PC-9 (cell line): ENCODE data around the gene FOXP1. TPM values are rescaled to one million over a fixed set of nuclear protein-coding genes. Genes with fewer than 3 reads are reported as not detected.

Source experiments
- BruUV-seq: library from RNA; stranded (reverse); fragments of 400-500 nt; replicated peaks from 2 replicates; lab custom pipeline; 2021; lab: Mats Ljungman, UMichigan
- CTCF ChIA-PET: fragments of 300-600 bp; sonication (Branson Sonifier 250); formaldehyde crosslinking; loops from one replicate; lab custom pipeline; 2022; ENCODE audit warnings: antibody characterized with exemption; lab: Charles Lee
- POLR2A ChIA-PET: fragments of 300-600 bp; sonication (Branson Sonifier 250); formaldehyde crosslinking; loops from one replicate; lab custom pipeline; 2022; ENCODE audit warnings: antibody characterized with exemption; ENCODE audit not compliant: unreplicated experiment; lab: Charles Lee
- DNase-seq, 2 experiments: peaks; one replicate each; pipeline versions ENCODE4 v3.0.0 to v3.0.0-alpha.2; 2015 to 2022; ENCODE audit warnings: mixed read lengths in 1 of 2
- H2AFZ ChIP-seq: fragments of 200-600 bp; sonication (generic); 2 replicates; pipeline ENCODE4 v1.8.1; 2017; ENCODE audit warnings: antibody characterized with exemption
- H3F3A ChIP-seq: fragments of 200-600 bp; sonication (generic); 2 replicates; pipeline ENCODE4 v1.8.1; 2017; ENCODE audit warnings: antibody characterized with exemption, mild to moderate bottlenecking, low read depth; ENCODE audit not compliant: insufficient read depth
- H3K27ac ChIP-seq: fragments of 200-600 bp; sonication (generic); 2 replicates; pipeline ENCODE4 v1.6.1; 2016; ENCODE audit warnings: mixed run types
- H3K27me3 ChIP-seq: fragments of 200-600 bp; sonication (generic); 2 replicates; pipeline ENCODE4 v1.6.1; 2016; ENCODE audit warnings: low read depth, mixed run types; ENCODE audit not compliant: insufficient read depth
- H3K36me3 ChIP-seq: fragments of 200-600 bp; sonication (generic); 2 replicates; pipeline ENCODE4 v1.6.1; 2016; ENCODE audit warnings: low read depth, mixed run types
- H3K4me1 ChIP-seq: fragments of 200-600 bp; sonication (generic); replicated peaks from 2 replicates; pipeline ENCODE4 v1.6.1; 2016; ENCODE audit warnings: mixed run types; ENCODE audit not compliant: insufficient read depth
- H3K4me2 ChIP-seq: fragments of 200-600 bp; sonication (generic); 2 replicates; pipeline ENCODE4 v1.6.1; 2017; ENCODE audit warnings: mixed run types
- H3K4me3 ChIP-seq: fragments of 200-600 bp; sonication (generic); 2 replicates; pipeline ENCODE4 v1.6.1; 2016; ENCODE audit warnings: mixed run types
- H3K79me2 ChIP-seq: fragments of 200-600 bp; sonication (generic); 2 replicates; pipeline ENCODE4 v1.6.1; 2017; ENCODE audit warnings: low read depth, mixed run types
- H3K9me2 ChIP-seq: fragments of 200-600 bp; sonication (generic); 2 replicates; pipeline ENCODE4 v1.8.1; 2017; ENCODE audit warnings: mild to moderate bottlenecking; ENCODE audit not compliant: insufficient read depth
- H3K9me3 ChIP-seq: fragments of 200-600 bp; sonication (generic); 2 replicates; pipeline ENCODE4 v1.8.1; 2016; ENCODE audit warnings: low read depth; ENCODE audit not compliant: insufficient read depth
- H4K20me1 ChIP-seq: fragments of 200-600 bp; sonication (generic); 2 replicates; pipeline ENCODE4 v1.8.1; 2017; ENCODE audit not compliant: insufficient read depth
- EZH2 ChIP-seq: fragments of 200-600 bp; sonication (generic); IDR thresholded peaks from 2 replicates; pipeline ENCODE4 v1.8.0; 2017; ENCODE audit warnings: antibody characterized with exemption, low read depth
- intact Hi-C: fragments of 100-400 bp; cut with micrococcal nuclease; formaldehyde crosslinking; loops from one replicate; pipeline ENCODE4 v1.10.0; 2022; ENCODE audit not compliant: unreplicated experiment
- total RNA-seq: library from RNA; stranded (reverse); gene quantifications from 2 replicates; pipeline ENCODE4 v1.2.3, GENCODE V29; 2021
- TF ChIP-seq, protein P1 (sequence below): fragments of 200-600 bp; sonication (generic); conservative IDR thresholded peaks from 2 replicates; pipeline ENCODE4 v1.6.1; 2017; ENCODE audit warnings: mixed run types, antibody characterized with exemption, mild to moderate bottlenecking, moderate library complexity

The FOXP1 gene
- total RNA-seq, 1 experiment from 2014 or later, result 33.3 TPM

- intact Hi-C loops, result no loop called here
- POLR2A ChIA-PET, result no interaction called here
- CTCF ChIA-PET, result no interaction called here
These were observed 350.6 kb downstream of the FOXP1 start for GRCh38 chr3:71232895-71233294.

GRCh38 chr3:71232175-71232679, 351.3 kb downstream of the FOXP1 start:
- no peak overlapping the region for H2AFZ ChIP-seq
- H3K4me2 ChIP-seq, result no peak overlapping the region
- H3K9me2 ChIP-seq, result no peaks in the 10 kb centered on the region
- no peak overlapping the region for H3K27ac ChIP-seq
- ChIA-PET POLR2A (no interaction called here), CTCF (no interaction called here)
- no peaks in the 10 kb centered on the region for H3K79me2 ChIP-seq
- H3F3A ChIP-seq, result no peaks in the 10 kb centered on the region
- TF ChIP-seq, protein P1, sequence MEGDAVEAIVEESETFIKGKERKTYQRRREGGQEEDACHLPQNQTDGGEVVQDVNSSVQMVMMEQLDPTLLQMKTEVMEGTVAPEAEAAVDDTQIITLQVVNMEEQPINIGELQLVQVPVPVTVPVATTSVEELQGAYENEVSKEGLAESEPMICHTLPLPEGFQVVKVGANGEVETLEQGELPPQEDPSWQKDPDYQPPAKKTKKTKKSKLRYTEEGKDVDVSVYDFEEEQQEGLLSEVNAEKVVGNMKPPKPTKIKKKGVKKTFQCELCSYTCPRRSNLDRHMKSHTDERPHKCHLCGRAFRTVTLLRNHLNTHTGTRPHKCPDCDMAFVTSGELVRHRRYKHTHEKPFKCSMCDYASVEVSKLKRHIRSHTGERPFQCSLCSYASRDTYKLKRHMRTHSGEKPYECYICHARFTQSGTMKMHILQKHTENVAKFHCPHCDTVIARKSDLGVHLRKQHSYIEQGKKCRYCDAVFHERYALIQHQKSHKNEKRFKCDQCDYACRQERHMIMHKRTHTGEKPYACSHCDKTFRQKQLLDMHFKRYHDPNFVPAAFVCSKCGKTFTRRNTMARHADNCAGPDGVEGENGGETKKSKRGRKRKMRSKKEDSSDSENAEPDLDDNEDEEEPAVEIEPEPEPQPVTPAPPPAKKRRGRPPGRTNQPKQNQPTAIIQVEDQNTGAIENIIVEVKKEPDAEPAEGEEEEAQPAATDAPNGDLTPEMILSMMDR, result no peak
- TF ChIP-seq EZH2, result no peak
- BruUV-seq, result no TSS peak
- H3K9me3 ChIP-seq, result no peaks in the 10 kb centered on the region
- no peaks in the 10 kb centered on the region for H4K20me1 ChIP-seq
- H3K4me3 ChIP-seq, result no peak overlapping the region
- H3K4me1 ChIP-seq, result no peaks in the 10 kb centered on the region
- no peaks in the 10 kb centered on the region for H3K27me3 ChIP-seq
- H3K36me3 ChIP-seq, result no peaks in the 10 kb centered on the region
- no peak for DNase-seq
- intact Hi-C loops, result no loop called here

More at GRCh38 chr3:71232895-71233294, 350.6 kb downstream of the FOXP1 start:
- Histone ChIP-seq H4K20me1 (no peaks in the 10 kb centered on the region), H3F3A (no peaks in the 10 kb centered on the region), H3K36me3 (no peaks in the 10 kb centered on the region), H3K4me2 (no peak overlapping the region), H3K79me2 (no peaks in the 10 kb centered on the region), H3K27me3 (no peaks in the 10 kb centered on the region), H3K9me2 (no peaks in the 10 kb centered on the region), H3K27ac (no peak overlapping the region), H2AFZ (no peak overlapping the region), H3K4me1 (no peaks in the 10 kb centered on the region), H3K9me3 (no peaks in the 10 kb centered on the region), H3K4me3 (no peak overlapping the region)
- TF ChIP-seq EZH2, result no peak
- TF ChIP-seq, protein P1, result no peak
- no TSS peak for BruUV-seq
- DNase-seq, result no peak

- Histone ChIP-seq H3K4me1 (no peaks in the 10 kb centered on the region), H3K36me3 (no peaks in the 10 kb centered on the region), H3K79me2 (no peaks in the 10 kb centered on the region), H3K27me3 (no peaks in the 10 kb centered on the region), H3K27ac (no peak overlapping the region), H2AFZ (no peak overlapping the region), H3F3A (no peaks in the 10 kb centered on the region), H4K20me1 (no peaks in the 10 kb centered on the region), H3K9me2 (no peaks in the 10 kb centered on the region), H3K9me3 (no peaks in the 10 kb centered on the region), H3K4me2 (no peak overlapping the region), H3K4me3 (no peak overlapping the region)
- no peak for DNase-seq
- POLR2A ChIA-PET, result no interaction called here
- no TSS peak for BruUV-seq
- TF ChIP-seq EZH2, result no peak
- TF ChIP-seq, protein P1, result no peak
- CTCF ChIA-PET, result interaction anchor here (0.7 kb wide), 1 partner anchor 424 kb away, joined by 6 read pairs; no protein-coding TSS in a partner anchor
- intact Hi-C loops, result no loop called here
These were observed 351.8 kb downstream of the FOXP1 start for GRCh38 chr3:71231680-71232079.
